BE2C (cell line): ENCODE measurements around the gene SKIL.
"Not testable (repeated sequence)": the region's sequence is repeated elsewhere in the genome, so short reads cannot be mapped to it uniquely, and the experiment has no call there.

ENCODE experiments used
- DNase-seq: peaks from one replicate; pipeline ENCODE4 v3.0.0-alpha.2; 2020
- H3K27me3 ChIP-seq: fragments of 250-450 bp; sonication (Bioruptor Pico); 2 replicates; pipeline ENCODE4 v1.5.1; 2020; ENCODE audit warnings: mild to moderate bottlenecking
- H3K36me3 ChIP-seq: fragments of 250-450 bp; sonication (Bioruptor Pico); 2 replicates; pipeline ENCODE4 v1.5.1; 2020; ENCODE audit warnings: mild to moderate bottlenecking
- H3K4me1 ChIP-seq: fragments of 250-450 bp; sonication (Bioruptor Pico); 2 replicates; pipeline ENCODE4 v1.5.1; 2020
- H3K4me3 ChIP-seq: 2 replicates; pipeline ENCODE4 v1.5.1; 2011; ENCODE audit warnings: low read depth, low read length
- H3K9me3 ChIP-seq: fragments of 250-450 bp; sonication (Bioruptor Pico); 2 replicates; pipeline ENCODE4 v1.5.1; 2020
- TF ChIP-seq, protein P1 (sequence below): IDR thresholded peaks from 2 replicates; pipeline ENCODE4 v1.5.1; 2012; ENCODE audit warnings: mild to moderate bottlenecking, low read depth, low read length

The SKIL gene

GRCh38 chr3:170322566-170323269 is 34.8 kb upstream of the SKIL start:
- Histone ChIP-seq H3K4me3 (no peak overlapping the region), H3K9me3 (peaks cover 7% of the 10 kb centered on the region), H3K36me3 (no peaks in the 10 kb centered on the region), H3K27me3 (no peaks in the 10 kb centered on the region), H3K4me1 (no peaks in the 10 kb centered on the region)
- DNase-seq, result no peak
- TF ChIP-seq, protein P1, sequence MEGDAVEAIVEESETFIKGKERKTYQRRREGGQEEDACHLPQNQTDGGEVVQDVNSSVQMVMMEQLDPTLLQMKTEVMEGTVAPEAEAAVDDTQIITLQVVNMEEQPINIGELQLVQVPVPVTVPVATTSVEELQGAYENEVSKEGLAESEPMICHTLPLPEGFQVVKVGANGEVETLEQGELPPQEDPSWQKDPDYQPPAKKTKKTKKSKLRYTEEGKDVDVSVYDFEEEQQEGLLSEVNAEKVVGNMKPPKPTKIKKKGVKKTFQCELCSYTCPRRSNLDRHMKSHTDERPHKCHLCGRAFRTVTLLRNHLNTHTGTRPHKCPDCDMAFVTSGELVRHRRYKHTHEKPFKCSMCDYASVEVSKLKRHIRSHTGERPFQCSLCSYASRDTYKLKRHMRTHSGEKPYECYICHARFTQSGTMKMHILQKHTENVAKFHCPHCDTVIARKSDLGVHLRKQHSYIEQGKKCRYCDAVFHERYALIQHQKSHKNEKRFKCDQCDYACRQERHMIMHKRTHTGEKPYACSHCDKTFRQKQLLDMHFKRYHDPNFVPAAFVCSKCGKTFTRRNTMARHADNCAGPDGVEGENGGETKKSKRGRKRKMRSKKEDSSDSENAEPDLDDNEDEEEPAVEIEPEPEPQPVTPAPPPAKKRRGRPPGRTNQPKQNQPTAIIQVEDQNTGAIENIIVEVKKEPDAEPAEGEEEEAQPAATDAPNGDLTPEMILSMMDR, result no peak

DNA sequence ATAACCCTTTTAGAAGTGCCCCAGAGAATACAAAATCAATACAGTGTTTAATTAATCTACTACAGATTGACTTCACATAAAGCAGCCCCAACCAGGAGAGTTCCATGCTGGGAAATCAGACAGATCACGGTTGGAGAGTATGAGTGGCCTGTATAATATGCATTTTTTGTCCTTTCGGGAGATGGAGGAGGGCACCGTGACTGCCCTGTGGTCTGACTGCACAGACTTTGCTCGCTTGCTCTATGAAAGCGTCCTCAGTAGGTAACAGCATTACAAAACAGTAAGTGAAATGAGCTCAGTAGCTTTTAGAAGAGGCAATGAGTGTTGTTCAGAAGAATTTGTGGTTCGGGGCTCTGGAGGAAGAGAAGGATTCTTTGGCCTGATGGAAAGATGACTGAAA is 34.2 kb upstream of the SKIL start:
- Histone ChIP-seq H3K9me3 (peaks cover 7% of the 10 kb centered on the region), H3K4me3 (no peak overlapping the region), H3K4me1 (no peaks in the 10 kb centered on the region), H3K27me3 (no peaks in the 10 kb centered on the region), H3K36me3 (no peaks in the 10 kb centered on the region)
- DNase-seq, result no peak
- TF ChIP-seq, protein P1, result no peak

DNA sequence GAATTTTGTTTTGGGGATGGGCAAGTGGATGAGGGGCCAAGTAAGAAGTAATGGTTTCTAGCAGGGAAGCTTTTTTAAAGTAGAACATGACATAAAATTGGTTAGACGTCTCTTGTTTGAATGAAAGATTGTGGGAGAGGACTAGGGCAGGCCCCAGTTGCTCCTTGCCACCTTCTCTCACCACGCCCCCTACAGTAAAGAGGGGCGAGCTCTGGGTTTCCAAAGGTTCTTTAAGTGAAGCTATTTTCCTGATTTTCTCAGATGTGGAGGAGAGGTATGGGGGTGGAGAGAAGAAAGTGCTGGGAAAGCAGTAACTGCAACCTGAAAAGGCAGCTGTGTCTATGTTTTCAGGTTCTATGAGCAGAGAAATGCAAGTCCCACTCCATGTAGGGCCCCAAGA is 32.6 kb upstream of the SKIL start:
- TF ChIP-seq, protein P1, result no peak
- no peak for DNase-seq
- Histone ChIP-seq H3K4me1 (no peaks in the 10 kb centered on the region), H3K9me3 (peaks cover 7% of the 10 kb centered on the region), H3K27me3 (no peaks in the 10 kb centered on the region), H3K4me3 (no peak overlapping the region), H3K36me3 (no peaks in the 10 kb centered on the region)

- Histone ChIP-seq H3K4me3 (no peak overlapping the region), H3K9me3 (peaks cover 7% of the 10 kb centered on the region), H3K36me3 (no peaks in the 10 kb centered on the region), H3K4me1 (no peaks in the 10 kb centered on the region), H3K27me3 (no peaks in the 10 kb centered on the region)
- no peak for DNase-seq
- TF ChIP-seq, protein P1, result no peak
Observed at GRCh38 chr3:170327040-170327808, 30.3 kb upstream of the SKIL start.

DNA sequence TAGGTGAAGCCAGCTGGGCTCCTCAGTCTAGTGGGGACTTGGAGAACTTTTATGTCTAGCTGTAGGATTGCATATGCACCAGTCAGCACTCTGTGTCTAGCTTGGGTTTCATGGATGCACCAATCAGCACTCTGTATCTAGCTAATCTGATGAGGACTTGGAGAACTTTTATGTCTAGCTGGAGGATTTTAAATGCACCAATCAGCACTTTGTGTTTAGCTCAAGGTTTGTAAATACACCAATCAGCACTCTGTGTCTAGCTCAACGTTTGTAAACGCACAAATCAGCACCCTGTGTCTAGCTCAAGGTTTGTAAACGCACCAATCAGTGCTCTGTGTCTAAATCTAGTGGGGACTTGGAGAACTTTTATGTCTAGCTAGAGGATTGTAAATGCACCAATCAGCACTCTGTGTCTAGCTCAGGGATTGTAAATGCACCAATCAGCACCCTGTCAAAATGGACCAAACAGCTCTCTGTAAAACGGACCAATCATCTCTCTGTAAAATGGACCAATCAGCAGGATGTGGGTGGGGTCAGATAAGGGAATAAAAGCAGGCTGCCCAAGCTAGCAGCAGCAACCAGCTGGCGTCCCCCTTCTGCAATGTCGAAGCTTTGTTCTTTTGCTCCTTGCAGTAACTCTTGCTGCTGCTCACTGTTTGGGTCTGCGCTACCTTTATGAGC is 29.5 kb upstream of the SKIL start:
- not testable (repeated sequence) for H3K4me1 ChIP-seq, H3K9me3 ChIP-seq, H3K36me3 ChIP-seq, H3K4me3 ChIP-seq, H3K27me3 ChIP-seq, DNase-seq

DNA sequence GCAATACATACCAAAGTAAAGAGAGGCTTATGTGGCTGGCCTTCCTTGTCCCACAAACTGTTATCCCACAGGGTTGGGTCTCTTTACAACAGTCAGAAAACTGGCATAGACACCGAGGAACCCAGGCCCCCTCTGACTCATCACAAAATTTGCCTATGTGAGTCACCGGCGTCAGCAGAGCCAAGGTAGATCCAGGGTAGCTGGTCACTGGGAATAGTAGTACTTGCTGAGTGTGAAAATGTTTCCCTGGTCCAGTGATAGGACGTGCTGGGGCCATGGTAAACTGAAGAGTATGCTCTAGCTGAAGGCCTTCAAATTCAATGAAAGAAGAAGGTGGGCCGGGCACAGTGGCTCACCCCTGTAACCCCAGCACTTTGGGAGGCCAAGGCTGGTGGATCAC is 27.1 kb upstream of the SKIL start:
- H3K4me3 ChIP-seq, result no peak overlapping the region
- TF ChIP-seq, protein P1, result no peak

More for the DNA sequence above, 27.1 kb upstream of the SKIL start:
- Histone ChIP-seq H3K36me3 (no peaks in the 10 kb centered on the region), H3K4me1 (no peaks in the 10 kb centered on the region), H3K27me3 (no peaks in the 10 kb centered on the region), H3K9me3 (peaks cover 7% of the 10 kb centered on the region)
- no peak for DNase-seq
